HCEC 1CT (cell line): Measurements from ENCODE around the gene STEAP3.
A peak's percentile ranks its signal among the peaks of the same experiment; 100 is the strongest.
"Not testable (repeated sequence)": the region's sequence is repeated elsewhere in the genome, so short reads cannot be mapped to it uniquely, and the experiment has no call there.

Experiments used
- DNase-seq: peaks from one replicate; pipeline ENCODE4 v3.0.0-alpha.2; 2017

STEAP3 gene

GRCh38 chr2:119265693-119266066 lies 42.0 kb downstream of the STEAP3 start:
- DNase-seq: no peak

DNA sequence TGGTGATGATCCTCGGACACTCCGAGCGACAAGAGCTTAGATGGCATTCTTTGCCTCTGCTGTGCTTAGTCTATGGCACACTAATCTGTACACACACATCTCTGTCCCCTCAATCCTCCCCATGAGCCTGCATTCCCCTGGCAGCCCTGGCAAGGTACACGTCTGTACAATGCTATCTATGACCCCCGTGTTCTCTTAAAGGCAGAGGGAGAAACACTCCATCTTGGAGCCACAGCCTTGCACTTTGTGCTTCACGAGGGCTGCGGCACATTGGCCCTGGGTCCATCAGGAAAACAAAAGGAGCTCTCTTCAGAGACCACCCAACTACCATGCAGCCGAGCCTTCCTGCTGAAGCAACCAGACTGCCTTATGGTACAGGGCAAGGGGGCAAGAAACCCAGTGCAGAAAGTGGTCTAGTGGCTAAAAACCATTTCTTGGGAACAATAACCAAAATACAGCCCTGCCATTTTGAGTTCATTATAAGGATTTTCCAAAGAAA lies 42.5 kb downstream of the STEAP3 start:
- DNase-seq: no peak

DNA sequence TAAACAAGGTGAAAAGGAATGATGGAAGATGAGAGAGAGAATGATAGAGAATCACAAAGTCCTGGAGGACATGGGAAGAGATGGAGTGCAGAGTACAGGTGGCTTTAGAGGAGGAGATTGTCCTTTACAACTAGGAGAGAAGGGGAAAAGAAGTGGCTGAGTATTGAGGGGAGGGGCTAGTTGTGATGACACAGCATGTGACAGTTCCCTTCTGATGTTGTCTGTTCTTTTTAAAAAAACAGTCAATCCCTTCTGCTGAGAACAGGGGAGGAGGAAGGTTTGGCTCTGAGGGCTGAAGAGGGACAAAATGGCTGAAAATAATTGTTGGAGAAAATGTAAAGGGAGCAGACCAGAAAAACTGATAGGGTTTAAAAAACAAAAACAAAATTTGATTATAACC lies 44.0 kb downstream of the STEAP3 start:
- DNase-seq: no peak

DNA sequence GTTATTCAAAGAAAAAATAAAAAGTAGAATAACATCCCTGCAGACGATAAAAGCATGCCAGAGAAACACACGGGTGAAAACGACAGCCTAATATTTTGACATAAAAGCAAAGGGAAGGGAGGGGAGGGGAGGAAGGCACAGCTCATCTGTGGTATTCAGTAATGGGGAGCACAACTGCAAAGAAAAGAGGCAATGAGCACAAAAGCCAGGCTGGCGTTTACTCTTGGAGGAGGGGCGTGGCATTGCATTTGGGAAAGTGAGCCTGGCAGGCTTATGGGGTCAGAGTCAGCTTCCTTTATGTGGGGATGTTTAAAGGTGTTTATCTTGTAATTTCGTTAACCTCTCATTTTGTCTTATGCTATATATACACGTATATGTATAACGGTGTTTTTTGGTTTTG lies 53.2 kb downstream of the STEAP3 start:
- no peak for DNase-seq

GRCh38 chr2:119278385-119278784 lies 54.8 kb downstream of the STEAP3 start:
- not testable (repeated sequence) for DNase-seq

GRCh38 chr2:119278946-119279345 lies 55.3 kb downstream of the STEAP3 start:
- no peak for DNase-seq

GRCh38 chr2:119279666-119280065 lies 56.0 kb downstream of the STEAP3 start:
- no peak for DNase-seq

- no peak for DNase-seq
Measured at GRCh38 chr2:119280680-119281079, 57.0 kb downstream of the STEAP3 start.

GRCh38 chr2:119282146-119282995 lies 58.7 kb downstream of the STEAP3 start:
- DNase-seq: no peak

DNA sequence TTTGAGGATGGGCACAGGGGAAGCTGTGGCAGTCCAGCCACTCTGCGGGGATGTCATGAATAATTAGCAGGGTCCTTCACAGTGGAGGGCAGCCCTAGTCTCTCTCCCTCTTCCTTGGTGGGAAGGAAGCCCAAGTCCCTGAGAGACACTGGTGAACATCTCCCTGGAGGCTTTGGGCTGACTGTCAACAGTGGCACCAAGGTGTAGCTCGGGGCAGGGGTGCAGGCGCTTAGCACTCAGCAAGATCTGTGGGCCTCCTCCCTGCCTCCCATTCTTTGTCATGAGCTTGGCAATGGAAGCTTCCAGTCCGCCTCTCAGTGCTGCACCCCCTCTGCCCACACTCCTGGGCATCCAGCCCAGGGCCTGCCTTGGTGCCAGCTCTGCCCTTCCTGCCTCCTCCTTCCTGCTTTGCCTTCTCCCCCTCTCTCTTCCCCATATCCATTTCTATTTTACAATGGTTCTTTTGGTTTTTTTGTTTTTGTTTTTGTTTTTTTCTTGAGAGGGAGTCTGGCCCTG lies 59.4 kb downstream of the STEAP3 start:
- DNase-seq: no peak

DNA sequence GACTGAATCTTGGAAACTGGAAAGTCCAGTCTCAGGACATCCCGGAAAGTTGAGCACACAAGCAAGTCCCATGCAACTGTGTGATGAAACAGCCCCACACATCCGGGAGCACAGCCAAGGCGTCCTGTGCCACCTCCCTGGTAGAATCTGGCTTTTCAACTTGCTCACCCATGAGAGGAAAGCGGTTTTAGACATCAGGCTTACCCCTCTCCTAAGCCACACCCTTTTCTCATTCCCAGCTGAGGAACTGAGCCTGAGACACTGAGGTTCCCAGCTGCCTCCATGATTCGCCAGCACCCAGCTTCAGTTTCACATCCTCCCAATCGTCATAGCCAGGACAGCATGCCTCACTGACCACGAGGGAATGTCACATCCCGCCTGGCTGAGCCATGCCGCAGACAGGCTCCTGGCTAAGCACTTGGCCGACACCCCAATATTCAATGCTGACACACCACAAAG lies 60.3 kb downstream of the STEAP3 start:
- DNase-seq: peak; percentile 85

DNA sequence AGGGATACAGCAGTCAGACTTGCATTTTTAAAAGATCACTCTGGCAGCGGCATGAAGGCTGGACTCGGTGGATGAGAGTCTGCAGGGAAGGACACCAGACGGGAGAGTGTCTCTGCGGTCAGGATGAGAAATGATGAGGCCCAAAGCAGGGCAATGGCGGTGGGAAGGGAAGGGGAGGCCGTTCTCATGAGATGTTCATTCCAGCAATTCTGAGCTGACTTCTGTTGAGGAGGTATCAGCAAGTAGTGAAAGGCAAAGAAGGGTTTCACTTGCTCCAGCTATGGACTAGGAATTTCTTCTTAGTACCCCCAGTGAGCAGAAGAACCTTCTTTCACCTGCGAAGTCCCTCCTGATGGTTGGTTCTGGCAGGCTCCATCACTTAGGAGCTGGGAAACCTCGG lies 63.0 kb downstream of the STEAP3 start:
- no peak for DNase-seq

GRCh38 chr2:119288576-119288975 lies 64.9 kb downstream of the STEAP3 start:
- DNase-seq: no peak

DNA sequence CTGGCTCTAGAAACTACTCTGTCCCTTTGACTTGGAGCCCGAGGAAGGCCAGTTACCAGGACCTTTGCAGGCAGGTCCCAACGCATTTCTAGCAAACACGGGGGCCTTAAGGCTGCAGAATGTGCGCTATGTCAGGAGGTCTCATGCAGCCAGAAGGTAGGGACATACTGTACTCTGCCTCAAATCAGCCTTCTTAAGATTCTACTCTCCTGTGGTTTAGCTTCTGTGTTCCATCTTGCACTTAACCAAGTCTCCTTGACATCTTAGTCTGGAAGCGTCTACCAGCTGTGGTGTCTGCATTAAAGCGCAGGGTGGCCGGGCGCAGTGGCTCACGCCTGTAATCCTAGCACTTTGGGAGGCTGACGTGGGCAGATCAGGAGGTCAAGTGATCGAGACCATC lies 65.5 kb downstream of the STEAP3 start:
- DNase-seq: no peak

DNA sequence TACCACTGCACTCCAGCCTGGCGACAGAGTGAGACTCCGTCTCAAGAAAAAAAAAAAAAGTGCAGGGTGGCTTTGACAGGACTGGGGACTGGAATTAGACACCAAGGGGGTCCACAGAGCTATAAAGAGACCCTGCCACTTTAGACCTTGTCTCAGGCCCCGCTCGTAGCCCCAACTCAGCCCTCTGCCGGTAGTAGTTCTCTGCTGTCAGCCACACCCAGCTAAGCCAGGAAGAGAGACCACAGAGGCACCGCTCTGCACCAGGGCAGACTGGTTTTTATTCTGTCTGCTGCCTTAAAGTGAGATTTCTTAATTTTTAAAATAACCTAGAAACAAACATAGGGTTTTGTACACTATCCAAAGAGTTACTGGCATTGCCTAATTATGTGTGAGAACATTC lies 66.0 kb downstream of the STEAP3 start:
- DNase-seq: no peak

DNA sequence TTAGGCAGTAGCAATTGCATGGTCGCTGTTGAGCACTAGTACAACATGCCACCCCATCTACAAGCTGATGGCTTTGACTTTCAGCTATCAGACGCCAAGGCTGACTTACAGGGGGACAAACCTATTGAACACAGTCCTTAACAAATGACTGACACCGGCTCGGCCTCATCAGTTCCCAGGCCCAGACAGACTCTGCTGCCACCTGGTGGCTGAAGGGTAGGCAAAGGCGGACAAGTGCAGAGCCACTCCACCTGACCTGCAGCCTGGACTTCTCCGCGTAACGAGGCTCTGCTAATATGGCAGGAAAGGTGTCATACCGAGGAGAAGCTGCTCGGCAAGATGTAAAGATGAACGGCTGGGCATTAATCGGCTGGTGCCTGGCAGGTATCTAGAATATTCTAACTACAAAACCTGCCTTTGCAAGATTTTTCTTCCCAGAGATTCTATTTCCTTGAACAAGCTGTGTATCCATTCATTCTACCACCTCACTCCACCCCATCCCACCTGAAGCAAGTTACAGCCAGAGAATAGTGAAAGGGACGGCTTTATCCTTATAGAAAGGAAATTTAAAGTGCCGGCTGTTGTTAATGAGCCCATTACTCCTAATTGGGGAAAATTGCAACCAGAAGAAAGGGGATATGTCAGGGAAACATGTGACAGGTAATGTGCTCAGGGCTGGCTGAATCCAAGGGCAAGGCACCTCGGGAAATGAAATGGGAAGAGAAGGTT lies 67.4 kb downstream of the STEAP3 start:
- peak; percentile 12 for DNase-seq

- no peak for DNase-seq
Measured at GRCh38 chr2:119291588-119292167, 68.0 kb downstream of the STEAP3 start.

DNA sequence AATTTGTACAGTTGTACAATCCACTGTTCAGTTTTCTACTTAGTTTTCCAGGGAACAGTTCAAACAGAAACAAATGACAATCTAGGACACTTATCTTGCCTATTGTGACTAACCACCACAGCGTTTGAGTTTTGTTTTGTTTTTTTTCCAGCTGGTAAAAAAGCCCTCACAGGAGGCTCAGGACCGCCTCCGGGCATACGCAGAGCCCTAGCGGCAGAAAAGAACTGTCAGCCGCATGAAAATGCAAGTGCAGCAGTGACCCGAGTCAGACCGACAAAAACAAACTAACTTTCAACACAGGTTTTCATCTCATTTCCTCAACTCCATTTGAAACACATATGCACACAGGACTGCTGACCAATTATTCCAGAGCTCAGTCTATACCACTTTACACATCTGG lies 68.6 kb downstream of the STEAP3 start:
- DNase-seq: no peak

DNA sequence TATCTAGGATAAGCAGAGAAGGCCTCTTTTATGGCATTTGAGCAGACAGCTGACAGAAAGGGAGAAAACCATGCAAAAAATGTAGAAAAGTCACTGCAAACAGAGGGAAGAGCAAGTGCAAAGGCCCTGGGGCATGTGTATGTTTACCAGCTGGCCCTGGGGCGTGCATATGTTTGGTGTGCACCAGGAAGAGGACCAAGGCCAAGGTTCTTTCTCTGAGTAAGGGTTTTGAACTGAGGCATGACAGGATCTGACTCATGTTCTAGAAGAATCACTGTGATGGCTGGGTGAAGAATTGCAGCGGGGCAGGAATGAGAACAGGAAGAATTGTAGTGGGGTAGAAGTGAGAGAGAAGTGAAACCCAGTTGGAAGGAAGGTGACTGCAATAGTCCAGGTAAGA lies 69.6 kb downstream of the STEAP3 start:
- peak; percentile 12 for DNase-seq

- no peak for DNase-seq
Measured at GRCh38 chr2:119293900-119294299, 70.3 kb downstream of the STEAP3 start.

DNA sequence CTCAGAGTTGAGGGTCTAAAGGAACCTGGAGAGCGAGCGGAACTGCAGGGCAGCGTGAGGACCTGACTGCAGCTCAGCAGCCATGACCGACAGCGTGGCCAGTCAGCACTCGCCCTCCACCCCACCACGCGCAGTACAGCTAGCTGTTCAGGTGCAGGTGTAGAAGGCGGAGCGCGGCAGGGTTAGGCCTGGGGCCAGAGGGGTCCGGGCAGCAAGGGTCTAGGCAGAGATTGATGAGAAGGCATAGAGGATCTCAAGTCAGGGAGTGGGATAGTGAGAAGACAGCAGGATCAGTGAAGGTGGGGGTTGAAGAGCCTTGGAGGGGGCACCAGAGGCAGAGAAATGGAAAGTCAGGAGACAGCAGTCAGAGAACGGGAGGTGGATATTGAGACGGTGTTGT lies 71.0 kb downstream of the STEAP3 start:
- DNase-seq: no peak

- no peak for DNase-seq
Measured at GRCh38 chr2:119295688-119296375, 72.2 kb downstream of the STEAP3 start.

DNA sequence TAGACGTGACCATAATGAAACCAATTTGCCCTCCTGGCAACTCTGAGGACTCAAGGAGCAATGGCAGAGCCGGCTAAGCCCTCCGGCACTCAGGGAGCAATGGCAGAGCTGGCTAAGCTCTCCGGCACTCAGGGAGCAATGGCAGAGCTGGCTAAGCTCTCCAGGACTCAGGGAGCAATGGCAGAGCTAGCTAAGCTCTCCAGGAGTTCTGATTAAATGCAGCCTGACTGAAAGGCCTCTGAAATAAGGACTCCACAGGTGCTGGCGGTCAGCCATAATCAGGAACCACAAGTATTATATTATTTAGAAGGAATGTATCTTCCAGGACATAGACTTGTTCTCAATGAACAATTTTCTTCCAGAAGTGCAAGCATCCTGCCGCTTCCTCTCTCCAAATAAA lies 77.8 kb downstream of the STEAP3 start:
- DNase-seq: no peak
